Measurements from ENCODE around the gene SLC35B1.

GRCh38 chr17:49747632-49748031, 39.9 kb upstream of the SLC35B1 start:
- TF ChIP-seq GATA3 (IDR thresholded peaks at IDR 0.05; ENCODE audit: low read depth, low read length) (no peak), GATA2 (IDR thresholded peaks at IDR 0.05; ENCODE audit: low read depth, low read length) (no peak)

Data from SH-SY5Y (cell line).